Activated CD8-positive, alpha-beta T cell treated with anti-CD3 and anti-CD28 coated beads for 36 hours (primary cell): ENCODE data around the gene NPB. TPM values are rescaled to one million over a fixed set of nuclear protein-coding genes. Genes with fewer than 3 reads are reported as not detected.

Experiments used
- ATAC-seq: fragments of 200-7000 bp; cut with Tn5 transposase; one replicate; pipeline ENCODE4 v1.10.0; 2021; ENCODE audit warnings: mild to moderate bottlenecking, moderate library complexity
- CTCF ChIA-PET: fragments of 350-600 bp; sonication (Branson Sonifier 250); formaldehyde crosslinking; loops from one replicate; lab custom pipeline; 2021; ENCODE audit warnings: antibody characterized with exemption; lab: Charles Lee
- POLR2A ChIA-PET: fragments of 350-600 bp; sonication (Branson Sonifier 250); formaldehyde crosslinking; loops from one replicate; lab custom pipeline; 2021; ENCODE audit warnings: antibody characterized with exemption; lab: Charles Lee
- DNase-seq: peaks from one replicate; pipeline ENCODE4 v3.0.0-alpha.2; 2020
- H3K27ac Mint-ChIP-seq: one replicate; pipeline ENCODE4 v1.8.0; 2021; ENCODE audit warnings: mild to moderate bottlenecking, mixed read lengths
- H3K27me3 Mint-ChIP-seq: one replicate; pipeline ENCODE4 v1.8.0; 2021; ENCODE audit warnings: mixed read lengths
- H3K36me3 Mint-ChIP-seq: one replicate; pipeline ENCODE4 v1.8.0; 2021; ENCODE audit warnings: low read depth, mixed read lengths
- H3K4me1 Mint-ChIP-seq: one replicate; pipeline ENCODE4 v1.8.0; 2021; ENCODE audit warnings: low read depth, mixed read lengths
- H3K4me3 Mint-ChIP-seq: one replicate; pipeline ENCODE4 v1.8.0; 2021; ENCODE audit warnings: mild to moderate bottlenecking, moderate library complexity, mixed read lengths
- H3K9me3 Mint-ChIP-seq: one replicate; pipeline ENCODE4 v1.8.0; 2021; ENCODE audit warnings: mixed read lengths
- intact Hi-C: fragments of 100-400 bp; cut with micrococcal nuclease; formaldehyde crosslinking; loops from one replicate; pipeline ENCODE4 v1.10.0; 2022
- total RNA-seq, 2 experiments: library from RNA; stranded (reverse); gene quantifications; one replicate each; pipeline ENCODE4 v1.2.3, GENCODE V29; 2021
- TF ChIP-seq, protein P1 (sequence below): fragments of 200-600 bp; IDR thresholded peaks from one replicate; pipeline ENCODE4 v1.8.0; 2022; ENCODE audit warnings: antibody characterized with exemption, mild to moderate bottlenecking

The NPB gene
- total RNA-seq, 2 experiments from 2014 or later, result 0.18 TPM; not detected in 1

DNA sequence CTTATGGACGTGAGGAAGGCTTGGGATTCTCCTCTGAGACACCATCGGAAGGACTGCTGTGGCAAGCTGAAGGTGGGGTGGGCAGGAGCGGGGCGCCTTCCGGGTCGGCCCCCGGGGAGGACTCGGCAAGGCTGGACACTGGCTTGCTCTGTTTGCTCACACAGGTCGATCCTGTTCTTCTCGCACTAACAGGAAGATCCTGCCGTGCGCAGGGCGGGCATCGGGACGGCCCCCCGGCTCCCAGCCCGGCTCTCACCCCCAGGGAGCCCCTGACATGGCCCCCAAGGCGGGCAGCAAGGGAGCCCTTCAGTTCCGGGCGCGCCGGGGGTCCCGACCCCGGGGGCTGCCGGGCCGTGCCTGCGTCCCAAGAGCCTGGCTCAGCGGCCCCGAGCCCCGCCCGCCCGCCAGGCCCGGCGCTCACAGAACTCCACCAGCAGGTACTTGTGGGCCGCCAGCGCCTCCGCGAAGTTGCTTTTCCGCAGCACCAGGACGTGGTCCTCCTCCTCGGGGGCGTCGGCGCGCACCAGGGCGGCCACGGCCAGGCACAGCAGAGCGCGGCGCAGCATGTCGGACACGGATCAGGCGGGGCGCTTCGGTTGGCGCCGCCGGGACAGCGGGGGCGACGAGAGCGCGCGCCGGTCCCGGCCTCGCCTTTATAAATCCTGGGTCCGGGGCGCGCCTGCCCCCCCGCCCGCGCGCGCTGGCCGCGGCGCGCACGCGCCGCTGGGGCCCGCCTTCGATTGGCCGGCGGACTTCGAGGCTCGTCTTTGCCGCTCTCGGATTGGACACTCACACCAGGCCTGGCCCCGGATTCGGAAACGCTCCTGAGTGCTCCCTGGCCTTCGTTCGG, 41.9 kb upstream of the NPB start, which contains the start of gene P4HB:
P4HB (minus strand) TSS at position 630 of the 850 bp plus-strand sequence; CDS start at position 566, 64 bp downstream.
- POLR2A ChIA-PET, result interaction anchor here (1.0 to 4.9 kb wide), 7 partner anchors 10 to 176 kb away, joined by 3 to 38 read pairs (median 10); partner anchors contain the start of genes ARHGDIA, ARL16, HGS and MCRIP1
- no peaks in the 10 kb centered on the region for H3K9me3 Mint-ChIP-seq

DNA sequence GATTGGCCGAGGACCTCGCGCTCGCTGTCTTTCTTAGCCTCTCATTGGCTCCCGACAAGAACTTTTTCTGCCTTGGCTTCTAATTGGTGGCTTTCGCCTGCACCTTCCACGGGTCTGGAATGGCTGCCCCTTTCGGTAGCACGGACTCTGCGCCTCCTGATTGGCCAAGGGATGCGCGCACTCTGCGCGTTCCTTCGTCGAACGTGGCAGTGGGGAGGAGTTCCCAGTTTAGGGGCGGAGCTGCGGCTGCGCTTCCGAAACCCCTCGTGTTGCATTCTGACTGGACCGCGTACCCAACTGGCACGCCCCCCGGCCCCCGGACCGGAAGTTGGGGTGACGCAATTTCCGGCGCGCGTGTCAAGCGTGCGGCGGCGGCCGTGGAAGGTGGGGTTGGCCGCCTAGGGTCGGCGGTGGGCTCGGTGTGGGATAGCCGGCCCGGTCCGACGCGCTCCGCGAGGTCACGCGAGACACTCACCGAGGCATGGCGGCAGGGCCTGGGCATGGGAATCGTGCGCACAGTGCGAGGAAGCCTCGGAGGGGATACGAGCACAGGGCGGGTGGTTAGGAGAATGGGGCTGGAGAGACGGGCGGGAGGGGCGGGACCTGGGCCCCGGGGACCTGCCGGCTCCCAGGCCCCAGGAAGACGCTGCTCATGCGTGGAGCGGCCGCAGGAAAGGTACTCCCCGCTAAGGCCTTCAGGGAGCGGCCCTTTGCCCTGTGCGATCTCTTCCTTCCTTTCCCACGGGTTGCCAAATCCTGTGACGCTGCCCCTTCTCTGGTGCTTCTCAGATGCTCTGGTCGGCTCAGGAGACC, 41.1 kb upstream of the NPB start:
- peak; percentile 92 for ATAC-seq
- ChIA-PET CTCF (interaction anchor here (1.5 to 2.3 kb wide), 2 partner anchors 9 to 67 kb away, joined by 4 to 10 read pairs; partner anchors contain the start of gene MAFG), POLR2A (interaction anchor here (0.8 to 4.9 kb wide), 3 partner anchors 9 to 155 kb away, joined by 4 to 38 read pairs (median 10); partner anchors contain the start of gene ARHGDIA)
- Mint-ChIP-seq H3K4me1 (peaks cover 44% of the 10 kb centered on the region), H3K4me3 (peak overlapping the region; percentile 96), H3K36me3 (peaks cover 64% of the 10 kb centered on the region), H3K27ac (peak overlapping the region; percentile 98), H3K9me3 (no peaks in the 10 kb centered on the region), H3K27me3 (no peaks in the 10 kb centered on the region)
- peak; percentile 99 for DNase-seq
- TF ChIP-seq, protein P1, sequence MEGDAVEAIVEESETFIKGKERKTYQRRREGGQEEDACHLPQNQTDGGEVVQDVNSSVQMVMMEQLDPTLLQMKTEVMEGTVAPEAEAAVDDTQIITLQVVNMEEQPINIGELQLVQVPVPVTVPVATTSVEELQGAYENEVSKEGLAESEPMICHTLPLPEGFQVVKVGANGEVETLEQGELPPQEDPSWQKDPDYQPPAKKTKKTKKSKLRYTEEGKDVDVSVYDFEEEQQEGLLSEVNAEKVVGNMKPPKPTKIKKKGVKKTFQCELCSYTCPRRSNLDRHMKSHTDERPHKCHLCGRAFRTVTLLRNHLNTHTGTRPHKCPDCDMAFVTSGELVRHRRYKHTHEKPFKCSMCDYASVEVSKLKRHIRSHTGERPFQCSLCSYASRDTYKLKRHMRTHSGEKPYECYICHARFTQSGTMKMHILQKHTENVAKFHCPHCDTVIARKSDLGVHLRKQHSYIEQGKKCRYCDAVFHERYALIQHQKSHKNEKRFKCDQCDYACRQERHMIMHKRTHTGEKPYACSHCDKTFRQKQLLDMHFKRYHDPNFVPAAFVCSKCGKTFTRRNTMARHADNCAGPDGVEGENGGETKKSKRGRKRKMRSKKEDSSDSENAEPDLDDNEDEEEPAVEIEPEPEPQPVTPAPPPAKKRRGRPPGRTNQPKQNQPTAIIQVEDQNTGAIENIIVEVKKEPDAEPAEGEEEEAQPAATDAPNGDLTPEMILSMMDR, result no peak
- intact Hi-C loops, result no loop called here

More for the DNA sequence above, 41.9 kb upstream of the NPB start, which contains the start of gene P4HB:
- DNase-seq, result peak; percentile 15
- CTCF ChIA-PET, result interaction anchor here (1.0 to 2.3 kb wide), 5 partner anchors 9 to 125 kb away, joined by 4 to 10 read pairs (median 4); partner anchors contain the start of gene MAFG
- no peaks in the 10 kb centered on the region for H3K27me3 Mint-ChIP-seq
- TF ChIP-seq, protein P1, result no peak
- H3K4me1 Mint-ChIP-seq, result peaks cover 44% of the 10 kb centered on the region
- peak within 1 kb of the TSS; percentile 96 for H3K4me3 Mint-ChIP-seq
- intact Hi-C loops, result no loop called here
- no peak for ATAC-seq
- peak within 1 kb of the TSS; percentile 98 for H3K27ac Mint-ChIP-seq
- peaks cover 66% of the 10 kb centered on the region for H3K36me3 Mint-ChIP-seq

DNA sequence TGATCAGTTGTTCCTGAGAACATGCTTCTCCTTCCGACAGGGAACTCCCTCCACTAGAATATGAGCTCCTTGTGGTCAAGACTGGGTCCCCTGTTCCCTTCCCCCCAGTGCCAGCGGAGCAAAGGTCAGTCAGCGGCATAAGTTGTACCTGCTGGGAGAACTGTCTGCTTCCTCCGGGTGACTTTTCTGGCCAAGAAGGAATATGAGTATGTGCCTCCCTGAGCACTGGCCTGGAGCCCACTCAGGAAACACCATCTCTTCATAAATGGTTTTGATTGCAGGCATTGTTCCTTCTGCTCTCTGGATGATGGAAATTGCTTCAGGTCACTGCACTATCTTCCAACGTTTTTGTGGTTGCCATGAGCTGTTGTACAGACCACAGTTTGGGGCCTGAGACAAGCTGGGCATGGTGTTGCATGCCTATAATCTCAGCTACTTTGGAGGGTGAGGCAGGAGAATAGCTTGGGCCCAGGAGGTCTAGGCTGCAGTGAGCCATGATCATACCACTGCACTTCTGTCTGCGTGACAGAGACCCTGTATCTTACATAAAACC, 38.8 kb upstream of the NPB start:
- Mint-ChIP-seq H3K4me1 (peaks cover 47% of the 10 kb centered on the region), H3K27ac (peak overlapping the region; percentile 85)

More for the DNA sequence above, 38.8 kb upstream of the NPB start:
- POLR2A ChIA-PET, result interaction anchor here (0.7 to 3.7 kb wide), 6 partner anchors 9 to 136 kb away, joined by 3 to 10 read pairs (median 4); no protein-coding TSS in a partner anchor
- Mint-ChIP-seq H3K4me3 (peak overlapping the region; percentile 74), H3K9me3 (no peaks in the 10 kb centered on the region), H3K36me3 (peaks cover 57% of the 10 kb centered on the region), H3K27me3 (no peaks in the 10 kb centered on the region)
- TF ChIP-seq, protein P1, result no peak
- no peak for DNase-seq
- CTCF ChIA-PET, result interaction anchor here (1.1 kb wide), 1 partner anchor 10 kb away, joined by 3 read pairs; no protein-coding TSS in a partner anchor
- ATAC-seq, result no peak
- intact Hi-C loops, result no loop called here
